Measurements from ENCODE around the gene TRAPPC2.

TRAPPC2 gene

DNA sequence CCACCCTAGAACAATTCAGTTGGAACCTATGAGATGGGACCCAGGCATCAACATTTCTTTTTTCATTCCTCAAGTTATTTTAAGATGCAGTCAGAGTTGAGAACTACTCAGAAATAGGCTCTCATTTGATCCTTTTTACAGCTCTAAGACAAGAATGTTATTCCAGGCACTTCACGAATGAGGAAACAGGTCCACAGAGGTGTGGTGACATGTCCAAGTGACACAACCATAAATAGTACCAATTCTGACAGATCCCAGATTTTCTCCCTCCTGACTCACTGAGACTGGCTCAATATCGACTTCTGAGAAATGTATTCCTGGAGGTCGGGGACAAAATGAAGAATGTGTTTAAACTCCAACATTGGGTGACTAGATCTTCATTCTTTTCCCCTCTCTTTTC is 70.4 kb downstream of the TRAPPC2 start:
- no peak for DNase-seq

DNA sequence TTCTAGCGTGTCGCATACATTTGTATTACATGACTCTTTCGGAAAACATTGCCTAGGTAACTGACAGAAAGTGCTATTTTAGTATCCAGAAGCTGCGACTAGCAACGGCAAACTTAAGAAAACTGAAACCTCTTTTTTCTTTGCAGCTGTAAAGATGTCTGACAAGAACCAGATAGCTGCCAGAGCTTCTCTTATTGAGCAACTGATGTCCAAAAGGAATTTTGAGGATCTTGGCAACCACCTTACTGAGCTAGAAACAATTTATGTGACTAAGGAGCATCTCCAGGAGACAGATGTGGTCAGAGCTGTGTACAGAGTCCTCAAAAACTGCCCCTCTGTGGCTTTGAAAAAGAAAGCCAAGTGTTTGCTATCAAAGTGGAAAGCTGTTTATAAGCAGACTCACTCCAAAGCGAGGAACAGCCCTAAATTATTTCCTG is 72.0 kb downstream of the TRAPPC2 start:
- no peak for DNase-seq

Data from effector CD8-positive, alpha-beta T cell (primary cell).